Prostate gland (tissue), 2 donors: ENCODE data around the gene PPP1R12B. TPM values are rescaled to one million over a fixed set of nuclear protein-coding genes. Genes with fewer than 3 reads are reported as not detected.
"Not testable (repeated sequence)": the region's sequence is repeated elsewhere in the genome, so short reads cannot be mapped to it uniquely, and the experiment has no call there.

Source experiments
- DNase-seq: peaks from one replicate; pipeline ENCODE4 v3.0.0-alpha.2; 2019; ENCODE audit warnings: low spot score
- H3K27ac ChIP-seq, 2 donors: fragments of 200-600 bp; sonication (generic); 2 replicates each; pipeline ENCODE4 v1.5.1; 2017 to 2019
- H3K27me3 ChIP-seq: fragments of 200-600 bp; sonication (generic); replicated peaks from 2 replicates; pipeline ENCODE4 v1.5.1; 2019; ENCODE audit not compliant: insufficient read depth
- H3K36me3 ChIP-seq, 2 donors: fragments of 200-600 bp; sonication (generic); 1 replicate in 1 of 2; 2 replicates in 1 of 2; pipeline versions ENCODE4 v1.5.1 to v1.8.1; 2017 to 2019
- H3K4me1 ChIP-seq: fragments of 200-600 bp; sonication (generic); replicated peaks from 2 replicates; pipeline ENCODE4 v1.5.1; 2019
- H3K4me3 ChIP-seq, 2 donors: fragments of 200-600 bp; sonication (generic); 2 replicates each; pipeline ENCODE4 v1.5.1; 2017 to 2019
- H3K9me3 ChIP-seq: fragments of 200-600 bp; sonication (generic); 2 replicates; pipeline ENCODE4 v1.5.1; 2017
- POLR2A ChIP-seq: fragments of 450-650 bp; IDR thresholded peaks from one replicate; pipeline ENCODE4 v1.6.1; 2016; ENCODE audit warnings: antibody characterized with exemption, mild to moderate bottlenecking
- POLR2AphosphoS5 ChIP-seq: sonication (generic); formaldehyde crosslinking; IDR thresholded peaks from one replicate; pipeline ENCODE4 v1.6.1; 2017; ENCODE audit warnings: antibody characterized with exemption
- WGBS: methylation state at CpG from one replicate; pipeline ENCODE4 v1.1.5; 2018; 5-methylcytosine and 5-hydroxymethylcytosine counted together
- intact Hi-C: fragments of 100-400 bp; cut with DNase I; formaldehyde crosslinking; loops from one replicate; pipeline ENCODE4 v1.14.2; 2022
- total RNA-seq, 2 donors: library from RNA; depleted of rRNA; stranded (reverse); fragments of >200 nt; gene quantifications; one replicate each; pipeline ENCODE4 v1.1.0, GENCODE V29; 2016
- TF ChIP-seq, protein P1 (sequence below), 4 experiments: fragments of 200-600 bp in 2 of 4; fragments of 450-650 bp in 2 of 4; sonication (generic) in 2 of 4; IDR thresholded peaks; 1 replicate in 3 of 4; 2 replicates in 1 of 4; pipeline ENCODE4 v1.5.1; 2016 to 2019; ENCODE audit warnings: antibody characterized with exemption in 4 of 4, mild to moderate bottlenecking in 2 of 4, moderate library complexity in 2 of 4

Gene PPP1R12B
- total RNA-seq, 2 donors from 2014 or later, result 116 to 179 TPM

DNA sequence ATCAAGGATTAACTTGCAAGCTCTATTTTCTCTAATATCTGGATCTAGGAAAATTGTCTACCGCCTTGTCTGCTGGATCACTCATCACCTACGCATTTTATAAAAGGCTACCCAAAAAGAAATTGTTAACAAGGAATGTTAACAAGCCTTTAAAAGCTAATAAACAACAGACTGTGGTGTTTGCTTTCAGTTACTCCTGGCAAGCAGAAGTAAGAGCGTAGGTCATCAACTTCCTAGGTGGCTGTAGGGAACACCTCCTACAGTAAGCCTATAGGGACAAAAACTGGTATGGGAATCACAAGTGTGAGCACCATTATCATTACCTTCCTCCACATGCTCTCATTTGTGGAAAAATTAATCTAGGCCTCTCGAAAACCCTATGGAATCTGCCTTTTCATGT lies 206.1 kb downstream of the PPP1R12B start:
- DNase-seq, H3K4me3 ChIP-seq, H3K4me1 ChIP-seq, H3K36me3 ChIP-seq, intact Hi-C loops, H3K27me3 ChIP-seq, H3K9me3 ChIP-seq: not testable (repeated sequence)
- TF ChIP-seq POLR2AphosphoS5, result peak; percentile 25
- H3K27ac ChIP-seq, result peak overlapping the region in 1 of 2 donors; percentile 3
- 39% methylated on average over 4 of the region's 4 CpGs for WGBS

DNA sequence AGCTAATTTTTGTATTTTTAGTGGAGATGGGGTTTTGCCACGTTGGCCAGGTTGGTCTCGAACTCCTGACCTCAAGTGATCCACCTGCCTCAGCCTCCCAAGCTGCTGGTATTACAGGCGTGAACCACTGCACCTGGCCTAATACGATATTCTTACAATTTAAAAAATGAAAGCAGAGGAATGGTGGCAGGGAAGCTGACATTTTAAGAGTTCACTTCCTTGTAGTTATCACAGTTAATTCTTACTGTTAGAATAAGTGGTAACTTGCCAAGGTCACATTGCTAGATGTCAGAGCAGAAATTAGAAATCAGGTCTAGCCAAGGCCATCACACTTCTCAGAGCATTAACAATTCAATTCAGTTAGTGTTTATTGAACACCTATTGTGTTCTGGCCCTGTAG lies 207.5 kb downstream of the PPP1R12B start:
- H3K4me1 ChIP-seq, H3K4me3 ChIP-seq, H3K9me3 ChIP-seq, H3K27me3 ChIP-seq, H3K27ac ChIP-seq, H3K36me3 ChIP-seq, intact Hi-C loops, DNase-seq: not testable (repeated sequence)
- WGBS, result 91% methylated on average over 4 of the region's 4 CpGs

DNA sequence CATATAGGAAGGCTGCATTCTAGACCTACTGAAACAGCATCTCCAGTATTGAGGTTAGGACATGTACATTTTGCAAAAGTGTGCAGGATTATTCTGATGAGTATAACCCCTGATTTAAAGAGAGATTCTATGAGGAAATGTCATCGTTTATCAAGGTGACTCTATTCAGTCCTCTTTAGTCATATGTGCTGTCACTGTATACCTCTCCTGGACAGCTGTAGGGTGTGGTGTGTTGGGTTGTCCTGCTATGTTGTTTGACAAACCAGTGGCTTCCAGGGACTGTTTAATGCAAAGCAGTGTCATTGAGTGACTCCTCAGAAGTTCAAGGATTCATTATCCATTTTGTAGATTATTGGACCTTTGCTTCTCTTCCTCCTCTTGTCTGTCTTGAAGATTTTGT lies 209.2 kb downstream of the PPP1R12B start:
- H3K27me3 ChIP-seq, H3K9me3 ChIP-seq, H3K27ac ChIP-seq, intact Hi-C loops, H3K4me3 ChIP-seq, H3K36me3 ChIP-seq, H3K4me1 ChIP-seq, DNase-seq: not testable (repeated sequence)
- 70% methylated on average over 1 of the region's 1 CpG for WGBS

DNA sequence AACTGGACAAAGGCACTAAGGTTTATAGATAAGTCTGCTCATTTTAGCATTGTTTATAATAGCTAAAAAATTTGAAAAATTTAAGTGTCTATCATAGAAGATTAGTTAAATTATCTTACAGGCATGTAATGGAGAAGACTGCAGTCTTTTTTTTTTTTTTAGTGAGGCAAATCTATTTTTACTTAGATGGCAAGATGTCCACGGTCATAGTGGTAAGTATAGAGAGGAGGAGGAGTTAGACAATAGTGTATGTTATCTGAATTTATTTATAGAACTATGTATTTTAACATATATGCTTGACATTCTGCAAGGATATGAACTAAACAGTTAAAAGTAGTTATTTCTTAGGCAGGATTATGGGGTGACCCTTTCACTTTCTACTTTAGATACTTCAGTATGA lies 212.7 kb downstream of the PPP1R12B start:
- intact Hi-C loops, result no loop called here
- peaks cover 3% of the 10 kb centered on the region for H3K4me1 ChIP-seq
- 63% methylated on average over 1 of the region's 1 CpG for WGBS
- no peak overlapping the region for H3K27ac ChIP-seq
- no peaks in the 10 kb centered on the region for H3K9me3 ChIP-seq
- no peaks in the 10 kb centered on the region for H3K36me3 ChIP-seq
- TF ChIP-seq POLR2AphosphoS5, result no peak
- no peak for TF ChIP-seq POLR2A
- TF ChIP-seq, protein P1, sequence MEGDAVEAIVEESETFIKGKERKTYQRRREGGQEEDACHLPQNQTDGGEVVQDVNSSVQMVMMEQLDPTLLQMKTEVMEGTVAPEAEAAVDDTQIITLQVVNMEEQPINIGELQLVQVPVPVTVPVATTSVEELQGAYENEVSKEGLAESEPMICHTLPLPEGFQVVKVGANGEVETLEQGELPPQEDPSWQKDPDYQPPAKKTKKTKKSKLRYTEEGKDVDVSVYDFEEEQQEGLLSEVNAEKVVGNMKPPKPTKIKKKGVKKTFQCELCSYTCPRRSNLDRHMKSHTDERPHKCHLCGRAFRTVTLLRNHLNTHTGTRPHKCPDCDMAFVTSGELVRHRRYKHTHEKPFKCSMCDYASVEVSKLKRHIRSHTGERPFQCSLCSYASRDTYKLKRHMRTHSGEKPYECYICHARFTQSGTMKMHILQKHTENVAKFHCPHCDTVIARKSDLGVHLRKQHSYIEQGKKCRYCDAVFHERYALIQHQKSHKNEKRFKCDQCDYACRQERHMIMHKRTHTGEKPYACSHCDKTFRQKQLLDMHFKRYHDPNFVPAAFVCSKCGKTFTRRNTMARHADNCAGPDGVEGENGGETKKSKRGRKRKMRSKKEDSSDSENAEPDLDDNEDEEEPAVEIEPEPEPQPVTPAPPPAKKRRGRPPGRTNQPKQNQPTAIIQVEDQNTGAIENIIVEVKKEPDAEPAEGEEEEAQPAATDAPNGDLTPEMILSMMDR (IDR thresholded peaks at IDR 0.05), result no peak
- no peak for DNase-seq
- H3K4me3 ChIP-seq, result no peak overlapping the region
- no peaks in the 10 kb centered on the region for H3K27me3 ChIP-seq

DNA sequence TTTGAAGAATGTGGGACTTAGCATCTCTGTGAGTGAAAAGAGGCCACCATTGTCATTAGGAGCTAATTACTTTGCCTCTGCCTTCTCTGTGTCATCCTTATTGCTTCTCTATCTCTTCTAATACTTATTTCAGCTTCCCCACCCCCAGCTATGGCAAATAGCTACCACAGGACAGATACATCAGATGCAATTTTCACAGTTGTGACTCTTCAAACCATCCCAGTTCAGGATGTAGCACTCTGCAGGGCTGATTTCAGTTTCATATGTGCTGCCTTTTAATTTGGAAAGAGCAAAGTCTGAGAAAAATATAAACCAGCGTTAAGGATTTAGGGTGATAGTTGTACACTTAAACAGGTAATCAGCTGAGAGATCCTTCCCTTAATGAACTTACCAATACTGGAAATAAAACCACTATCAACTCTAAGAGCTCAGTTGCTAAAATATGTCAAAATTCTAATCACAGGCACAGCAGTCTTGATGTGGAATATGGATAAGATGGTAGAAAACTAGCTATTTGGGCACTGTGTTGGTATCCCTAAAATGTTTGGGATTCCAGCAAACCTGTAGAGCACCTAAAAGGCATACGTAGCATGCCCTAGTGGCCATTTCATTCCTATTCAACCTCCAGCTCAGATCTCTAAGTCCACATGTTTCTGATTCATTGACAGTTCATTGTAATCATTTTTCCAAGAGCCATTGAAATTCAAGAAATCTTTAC lies 213.4 kb downstream of the PPP1R12B start:
- no peaks in the 10 kb centered on the region for H3K9me3 ChIP-seq
- no peaks in the 10 kb centered on the region for H3K27me3 ChIP-seq
- WGBS, result 71% methylated on average over 2 of the region's 2 CpGs
- H3K36me3 ChIP-seq, result no peaks in the 10 kb centered on the region
- intact Hi-C loops, result no loop called here
- DNase-seq, result no peak
- H3K27ac ChIP-seq, result peak overlapping the region; percentile 19 to 23
- no peak overlapping the region for H3K4me3 ChIP-seq
- TF ChIP-seq POLR2AphosphoS5 (no peak), POLR2A (no peak)
- TF ChIP-seq, protein P1 (IDR thresholded peaks at IDR 0.05), result no peak
- peaks cover 4% of the 10 kb centered on the region for H3K4me1 ChIP-seq

DNA sequence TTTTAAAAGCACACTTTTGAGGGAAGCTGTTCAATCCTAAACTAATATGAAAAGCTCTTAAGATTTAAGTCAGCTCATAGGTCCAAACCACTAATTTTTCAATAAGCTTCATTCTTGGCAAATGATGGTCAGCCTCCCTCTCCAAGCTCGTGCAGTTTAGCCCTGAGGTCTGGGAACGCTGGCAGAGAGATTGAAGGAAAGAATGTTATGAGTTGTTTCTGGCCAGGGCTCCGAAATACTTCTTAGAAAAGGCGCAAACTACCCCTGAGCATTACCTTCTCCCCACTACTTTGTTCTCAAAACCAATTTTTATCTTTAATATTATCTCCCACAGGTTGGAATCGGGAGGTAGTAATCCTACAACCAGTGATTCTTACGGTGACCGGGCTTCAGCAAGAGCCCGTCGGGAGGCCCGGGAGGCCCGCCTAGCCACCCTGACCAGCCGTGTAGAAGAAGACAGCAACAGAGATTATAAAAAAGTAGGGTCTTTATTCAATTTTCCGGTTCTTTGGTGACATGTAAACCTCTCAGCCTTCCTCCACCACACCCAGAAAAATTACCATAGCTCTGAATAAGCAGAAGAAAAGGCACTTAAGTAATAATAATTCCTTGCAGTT lies 214.1 kb downstream of the PPP1R12B start:
- Histone ChIP-seq H3K4me3 (no peak overlapping the region), H3K27me3 (no peaks in the 10 kb centered on the region), H3K36me3 (no peaks in the 10 kb centered on the region), H3K9me3 (no peaks in the 10 kb centered on the region), H3K27ac (peak overlapping the region; percentile 19 to 23), H3K4me1 (peaks cover 4% of the 10 kb centered on the region)
- 43% methylated on average over 13 of the region's 13 CpGs for WGBS
- intact Hi-C loops, result no loop called here
- TF ChIP-seq, protein P1 (IDR thresholded peaks at IDR 0.05), result no peak
- TF ChIP-seq POLR2AphosphoS5, result no peak
- TF ChIP-seq POLR2A, result no peak
- DNase-seq, result no peak
